ENCODE data around the gene TMPRSS2.

Gene TMPRSS2

DNA sequence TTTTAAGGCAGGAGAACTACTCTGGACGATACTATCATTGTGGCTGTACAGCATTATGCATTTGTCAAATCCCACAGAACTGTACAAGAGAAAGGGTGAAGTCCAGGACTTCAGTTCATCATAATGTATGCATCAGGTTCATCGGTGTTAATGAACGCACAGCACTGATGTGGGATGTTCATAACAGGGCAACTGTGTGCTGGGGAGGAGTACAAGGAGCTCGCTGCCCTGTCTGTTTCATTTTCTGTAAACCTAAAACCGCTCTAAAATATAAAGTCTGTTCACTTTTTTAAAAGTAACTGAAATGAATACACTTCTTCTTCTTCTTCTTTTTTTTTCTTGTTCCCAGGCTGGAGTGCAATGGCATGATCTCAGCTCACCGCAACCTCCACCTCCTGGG lies 25.0 kb downstream of the TMPRSS2 start:
- FAIRE-seq (no peak), DNase-seq (ENCODE audit: insufficient read length, low spot score) (no peak)

DNA sequence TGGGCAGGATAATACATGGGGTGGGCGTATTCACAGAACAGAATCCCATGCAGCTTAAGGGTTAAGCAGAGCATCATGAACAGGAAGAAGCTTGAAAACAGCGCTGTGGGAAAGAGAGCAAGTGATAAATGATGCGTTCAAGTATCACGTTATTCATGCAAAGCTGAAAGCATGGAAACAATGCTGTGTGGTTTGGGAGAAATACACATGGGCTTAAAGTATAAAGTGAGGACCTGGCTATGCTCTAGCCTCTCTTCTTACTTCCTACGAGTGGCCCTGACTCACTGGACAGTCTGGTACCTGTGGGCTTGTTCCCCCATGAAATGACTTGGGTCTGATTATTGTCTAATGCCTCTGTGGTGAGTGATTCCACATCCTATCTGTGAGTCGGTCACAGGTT lies 25.7 kb downstream of the TMPRSS2 start:
- DNase-seq (ENCODE audit: insufficient read length, low spot score): no peak
- FAIRE-seq: no peak

GRCh38 chr21:41481191-41481590 lies 26.8 kb downstream of the TMPRSS2 start:
- no peak for FAIRE-seq
- DNase-seq (ENCODE audit: insufficient read length, low spot score): no peak

DNA sequence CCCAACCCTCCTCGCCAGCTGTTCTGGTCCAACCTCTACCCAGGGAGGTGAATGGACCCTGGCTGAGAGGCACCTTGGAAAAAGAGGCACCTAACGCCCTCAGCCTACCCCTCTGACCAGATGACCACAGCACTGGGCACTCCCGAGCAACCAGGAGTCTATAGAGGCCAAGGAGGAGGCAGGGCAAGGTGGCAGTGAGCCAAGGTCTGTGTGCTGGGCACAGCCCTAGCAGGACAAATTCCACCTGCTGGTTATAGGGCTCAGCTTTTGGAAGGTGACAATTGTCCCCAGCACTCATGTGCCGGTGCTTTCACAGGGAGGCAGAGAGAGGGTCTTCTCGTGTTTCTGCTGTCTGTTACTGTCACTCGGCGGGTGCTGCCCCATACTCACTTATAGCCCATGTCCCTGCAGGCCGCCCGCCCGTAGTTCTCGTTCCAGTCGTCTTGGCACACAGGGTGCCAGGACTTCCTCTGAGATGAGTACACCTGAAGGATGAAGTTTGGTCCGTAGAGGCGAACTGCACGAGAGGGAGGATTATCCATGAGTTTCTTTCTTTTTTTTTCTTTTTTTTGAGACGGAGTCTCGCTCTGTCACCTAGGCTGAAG lies 27.8 kb downstream of the TMPRSS2 start:
- no peak for FAIRE-seq
- DNase-seq (ENCODE audit: insufficient read length, low spot score): no peak

GRCh38 chr21:41479686-41480085 lies 28.3 kb downstream of the TMPRSS2 start:
- DNase-seq (ENCODE audit: insufficient read length, low spot score) (no peak), FAIRE-seq (no peak)

DNA sequence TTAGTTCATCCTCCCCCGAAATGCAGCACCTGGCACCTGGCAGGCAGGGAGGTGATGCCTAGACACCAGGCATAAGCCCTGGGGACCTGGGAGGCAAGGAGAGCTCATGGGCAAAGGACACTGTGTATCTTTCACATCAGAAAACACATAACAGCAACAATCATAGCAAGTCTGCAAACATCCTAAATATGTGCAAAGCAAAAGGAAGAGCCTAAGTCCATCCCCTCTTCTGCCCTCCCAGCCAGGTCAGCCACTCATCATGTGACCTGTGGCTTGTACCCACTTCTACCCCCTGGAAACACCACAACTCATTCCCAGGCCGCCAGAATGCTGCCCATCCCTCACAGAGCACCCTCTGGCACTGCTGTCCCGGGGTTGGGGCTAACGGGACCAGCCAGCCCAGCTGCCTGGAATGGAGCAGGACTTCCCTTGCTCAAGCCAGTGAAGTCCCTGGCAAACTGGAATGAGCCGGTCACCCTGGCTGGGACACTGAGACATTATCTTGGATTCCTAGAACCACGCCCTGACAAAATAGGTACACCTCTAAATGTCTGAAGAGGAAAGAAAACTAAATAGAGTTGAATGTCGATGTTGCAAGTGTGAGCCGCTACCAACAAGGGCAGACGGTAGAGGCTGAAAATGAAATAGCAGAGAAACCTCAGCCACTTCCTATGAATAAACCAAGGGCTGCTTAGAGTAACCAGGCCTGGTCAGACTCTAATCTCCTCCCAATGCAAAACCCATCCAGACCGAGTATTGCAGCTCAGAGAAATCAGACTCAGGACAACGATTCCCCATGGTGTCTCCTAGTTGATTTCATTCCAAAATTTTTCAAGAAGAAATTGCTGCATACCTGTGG lies 29.4 kb downstream of the TMPRSS2 start:
- FAIRE-seq (no peak), DNase-seq (ENCODE audit: insufficient read length, low spot score) (no peak)

DNA sequence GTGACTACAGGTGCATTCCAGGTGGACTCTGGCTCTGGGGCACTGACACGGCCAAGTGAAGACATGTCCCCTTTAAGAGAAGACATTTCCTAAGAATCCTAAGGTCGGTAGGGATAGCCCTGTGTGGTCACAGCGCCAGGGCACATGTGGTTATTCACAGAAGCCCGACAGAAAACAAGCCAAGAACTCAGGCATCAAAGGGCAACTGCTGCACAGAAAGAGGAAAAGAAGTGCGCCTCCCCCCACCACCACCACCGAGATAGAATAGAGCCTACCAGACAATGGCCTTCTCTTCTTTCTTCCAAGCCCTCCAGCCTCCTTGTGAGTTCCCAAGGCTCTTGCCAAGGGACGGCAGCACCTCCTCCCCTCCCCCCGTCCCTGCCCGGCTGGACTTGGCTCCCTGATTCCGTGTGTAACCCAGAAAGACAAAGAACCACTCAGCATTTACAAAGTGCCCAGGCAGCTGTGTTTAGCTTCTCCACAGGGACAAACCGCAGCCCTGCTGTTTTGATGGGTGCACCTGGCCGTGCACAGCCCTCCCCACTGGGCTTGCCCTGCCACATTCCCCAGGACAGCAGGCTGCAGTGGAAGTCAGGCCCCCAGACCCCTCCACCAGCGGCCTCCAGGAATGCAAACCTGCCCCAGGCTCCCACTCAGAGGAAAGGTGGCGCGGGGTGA lies 30.2 kb downstream of the TMPRSS2 start:
- FAIRE-seq (no peak), DNase-seq (ENCODE audit: insufficient read length, low spot score) (no peak)

- DNase-seq (ENCODE audit: insufficient read length, low spot score): no peak
- FAIRE-seq: no peak
These were observed 32.1 kb downstream of the TMPRSS2 start for GRCh38 chr21:41475714-41476420.

- DNase-seq (ENCODE audit: insufficient read length, low spot score): no peak
These were observed 35.0 kb downstream of the TMPRSS2 start for GRCh38 chr21:41472753-41473548.

DNA sequence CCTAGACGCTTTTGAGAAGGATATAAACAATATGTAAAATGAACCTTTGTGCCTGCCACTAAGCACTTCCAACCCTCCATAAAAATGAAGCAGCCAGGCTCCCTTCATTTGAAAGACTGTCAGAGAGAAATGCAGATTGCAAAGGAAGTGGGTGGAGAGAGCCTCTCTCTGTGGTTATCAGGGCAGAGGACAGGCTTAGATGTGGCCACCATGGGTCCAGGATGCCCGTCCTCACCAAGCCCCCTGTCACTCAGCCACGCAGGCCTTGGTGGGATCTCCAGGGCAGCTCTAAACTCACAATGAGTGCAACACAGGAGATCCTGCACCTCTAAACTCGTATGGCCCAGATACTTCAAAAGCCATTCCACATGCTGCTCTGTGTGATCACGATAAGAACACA lies 37.9 kb downstream of the TMPRSS2 start:
- FAIRE-seq (no peak), DNase-seq (ENCODE audit: insufficient read length, low spot score) (no peak)

More at GRCh38 chr21:41472753-41473548, 35.0 kb downstream of the TMPRSS2 start:
- FAIRE-seq: no peak

- DNase-seq (ENCODE audit: insufficient read length, low spot score) (no peak), FAIRE-seq (no peak)
These were observed 41.7 kb downstream of the TMPRSS2 start for GRCh38 chr21:41466024-41466820.

GRCh38 chr21:41465176-41465781 lies 42.7 kb downstream of the TMPRSS2 start:
- FAIRE-seq (no peak), DNase-seq (ENCODE audit: insufficient read length, low spot score) (no peak)

- FAIRE-seq: peak; percentile 87
- DNase-seq (ENCODE audit: insufficient read length, low spot score): peak; percentile 54
These were observed 47.1 kb downstream of the TMPRSS2 start for GRCh38 chr21:41460578-41461527.

GRCh38 chr21:41459884-41460534 lies 47.9 kb downstream of the TMPRSS2 start:
- DNase-seq (ENCODE audit: insufficient read length, low spot score) (no peak), FAIRE-seq (no peak)

GRCh38 chr21:41458559-41458958 lies 49.4 kb downstream of the TMPRSS2 start:
- no peak for DNase-seq (ENCODE audit: insufficient read length, low spot score)
- FAIRE-seq: no peak

- FAIRE-seq (no peak), DNase-seq (ENCODE audit: insufficient read length, low spot score) (no peak)
These were observed 49.8 kb downstream of the TMPRSS2 start for GRCh38 chr21:41458121-41458520.

DNA sequence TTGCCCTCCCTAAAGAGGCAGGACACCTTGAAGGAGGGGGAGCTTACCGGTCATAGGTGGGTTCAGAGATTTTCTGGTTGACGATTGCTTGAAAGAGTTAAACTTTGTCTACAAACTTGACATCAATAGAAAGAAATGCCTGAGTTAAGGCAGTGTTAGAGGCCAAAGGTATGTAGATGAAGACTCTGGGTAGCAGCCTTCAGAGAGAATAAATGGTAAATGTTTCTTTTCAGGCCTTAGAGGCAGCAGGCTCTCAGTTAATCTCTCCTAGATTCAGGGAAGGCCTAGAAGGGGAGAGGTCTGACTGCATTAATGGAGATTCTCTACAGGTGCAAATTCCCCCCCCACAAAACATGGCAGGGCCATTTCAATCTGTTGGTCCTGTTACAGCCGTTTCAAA lies 54.2 kb downstream of the TMPRSS2 start:
- no peak for FAIRE-seq
- no peak for DNase-seq (ENCODE audit: insufficient read length, low spot score)

Data from GM19239 (cell line).